GM12891 (cell line): Measurements from ENCODE around the gene TTC28.

Experiments
- PAX5 ChIP-seq: IDR thresholded peaks from 2 replicates; pipeline ENCODE4 v1.6.1; 2011; ENCODE audit warnings: low read length, moderate library complexity, mild to moderate bottlenecking; ENCODE audit not compliant: insufficient read depth, severe bottlenecking
- POLR2A ChIP-seq: IDR thresholded peaks from 2 replicates; pipeline ENCODE4 v1.6.1; 2011; ENCODE audit warnings: low read depth, low read length, control low read depth
- POLR2AphosphoS5 ChIP-seq: IDR thresholded peaks from 2 replicates; pipeline ENCODE4 v1.6.1; 2011; ENCODE audit warnings: low read depth, low read length, control low read depth
- SPI1 ChIP-seq: IDR thresholded peaks from 2 replicates; pipeline ENCODE4 v1.6.1; 2011; ENCODE audit warnings: low read depth, low read length, control low read depth
- TAF1 ChIP-seq: IDR thresholded peaks from 2 replicates; pipeline ENCODE4 v1.6.1; 2011; ENCODE audit warnings: low read depth, low read length, control low read depth

DNA sequence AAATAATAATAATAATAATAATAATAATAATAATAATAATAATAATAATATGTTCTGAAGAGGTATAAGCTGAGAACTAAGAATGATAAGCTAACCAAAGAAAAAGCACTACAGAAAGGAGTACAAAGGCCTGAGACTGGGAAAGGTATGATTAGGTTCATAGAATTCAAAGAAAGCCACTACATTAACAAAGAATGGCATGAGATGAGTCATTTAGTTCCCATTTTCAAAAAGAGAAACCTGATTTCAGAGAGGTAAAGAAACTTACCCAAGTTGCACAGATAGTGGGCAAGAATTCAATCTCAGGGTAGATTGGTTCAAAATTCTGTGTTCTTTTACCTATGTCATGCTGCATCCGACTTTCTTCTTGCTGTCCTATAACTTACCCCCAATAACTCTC lies 350.9 kb downstream of the TTC28 start:
- TF ChIP-seq POLR2AphosphoS5: no peak
- TF ChIP-seq POLR2A: no peak
- no peak for TF ChIP-seq PAX5
- no peak for TF ChIP-seq TAF1
- no peak for TF ChIP-seq SPI1
